SK-N-SH (cell line): Measurements from ENCODE around the gene ABHD3. TPM values are rescaled to one million over a fixed set of nuclear protein-coding genes. Genes with fewer than 3 reads are reported as not detected.

Experiments used
- CTCF ChIA-PET: fragments of 300-600, 350-600 bp; formaldehyde crosslinking; extraction: SDS; loops from one replicate; lab custom pipeline; 2021; lab: Yijun Ruan, JAX
- POLR2A ChIA-PET: fragments of 350-600 bp; sonication (Branson Sonifier 250); formaldehyde crosslinking; extraction: SDS; loops from one replicate; lab custom pipeline; 2020; ENCODE audit warnings: antibody characterized with exemption, inconsistent platforms; lab: Yijun Ruan, JAX
- DNase-seq: peaks from one replicate; pipeline ENCODE4 v3.0.0; 2012
- H2AFZ ChIP-seq: fragments of 200-600 bp; sonication (generic); 2 replicates; pipeline ENCODE4 v1.8.1; 2016; ENCODE audit warnings: antibody characterized with exemption, mild to moderate bottlenecking, low read depth
- H3F3A ChIP-seq: fragments of 200-600 bp; sonication (generic); replicated peaks from 2 replicates; pipeline ENCODE3; 2016; ENCODE audit warnings: antibody characterized with exemption, mild to moderate bottlenecking; ENCODE audit not compliant: insufficient read depth
- H3K27ac ChIP-seq, 2 experiments: fragments of 200-500 bp in 1 of 2; fragments of 200-600 bp in 1 of 2; sonication (Bioruptor generic) in 1 of 2; sonication (generic), shearing (Covaris generic) in 1 of 2; 2 replicates each; pipeline versions ENCODE4 v1.5.1 to v1.6.1; 2014 to 2016; ENCODE audit warnings: low read depth in 2 of 2, inconsistent platforms in 1 of 2, low read length in 1 of 2, mild to moderate bottlenecking in 1 of 2, mixed read lengths in 1 of 2
- H3K27me3 ChIP-seq: fragments of 200-600 bp; sonication (generic), shearing (Covaris generic); 2 replicates; pipeline ENCODE4 v1.6.1; 2016; ENCODE audit warnings: mixed run types; ENCODE audit not compliant: insufficient read depth
- H3K36me3 ChIP-seq, 2 experiments: fragments of 200-500 bp in 1 of 2; fragments of 200-600 bp in 1 of 2; sonication (Bioruptor generic) in 1 of 2; sonication (generic) in 1 of 2; replicated peaks in 1 of 2; 2 replicates each; pipeline versions ENCODE3 to v1.5.1; 2014 to 2016; ENCODE audit warnings: low read length in 1 of 2, mild to moderate bottlenecking in 1 of 2; ENCODE audit not compliant: insufficient read depth in 2 of 2, control insufficient read depth in 1 of 2
- H3K4me1 ChIP-seq, 2 experiments: fragments of 200-500 bp in 1 of 2; fragments of 200-600 bp in 1 of 2; sonication (Bioruptor generic) in 1 of 2; sonication (generic), shearing (Covaris generic) in 1 of 2; 2 replicates each; pipeline versions ENCODE4 v1.5.1 to v1.6.1; 2014 to 2016; ENCODE audit warnings: low read depth in 1 of 2, low read length in 1 of 2, mixed run types in 1 of 2; ENCODE audit not compliant: insufficient read depth in 2 of 2, control insufficient read depth in 1 of 2
- H3K4me2 ChIP-seq: fragments of 200-600 bp; sonication (generic), shearing (Covaris generic); 2 replicates; pipeline ENCODE4 v1.6.1; 2017; ENCODE audit warnings: mixed run types
- H3K4me3 ChIP-seq, 2 experiments: fragments of 200-500 bp in 1 of 2; fragments of 200-600 bp in 1 of 2; sonication (Bioruptor generic) in 1 of 2; sonication (generic), shearing (Covaris generic) in 1 of 2; 2 replicates each; pipeline versions ENCODE4 v1.5.1 to v1.8.1; 2014 to 2016; ENCODE audit warnings: low read depth in 2 of 2, inconsistent platforms in 1 of 2, low read length in 1 of 2, mild to moderate bottlenecking in 1 of 2, mixed read lengths in 1 of 2, moderate library complexity in 1 of 2
- H3K79me2 ChIP-seq: fragments of 200-600 bp; sonication (generic); 2 replicates; pipeline ENCODE4 v1.8.1; 2017; ENCODE audit warnings: mild to moderate bottlenecking; ENCODE audit not compliant: insufficient read depth
- H3K9ac ChIP-seq: fragments of 200-600 bp; sonication (generic); 2 replicates; pipeline ENCODE4 v1.6.1; 2017; ENCODE audit warnings: mixed run types
- H3K9me2 ChIP-seq: fragments of 200-600 bp; sonication (generic); 2 replicates; pipeline ENCODE4 v1.6.1; 2017; ENCODE audit warnings: mixed run types
- H3K9me3 ChIP-seq: fragments of 200-600 bp; sonication (generic); 2 replicates; pipeline ENCODE4 v1.6.1; 2017; ENCODE audit warnings: mixed run types, mild to moderate bottlenecking, moderate library complexity
- H4K20me1 ChIP-seq: fragments of 200-600 bp; sonication (generic); 2 replicates; pipeline ENCODE4 v1.6.1; 2017; ENCODE audit warnings: mild to moderate bottlenecking, mixed run types; ENCODE audit not compliant: insufficient read depth
- CHD2 ChIP-seq: fragments of 150-350 bp; IDR thresholded peaks from 2 replicates; pipeline ENCODE4 v1.6.1; 2018; ENCODE audit warnings: low read length; ENCODE audit not compliant: partially characterized antibody
- ELF1 ChIP-seq: IDR thresholded peaks from 2 replicates; pipeline ENCODE4 v1.4.0; 2012
- EZH2phosphoT487 ChIP-seq: fragments of 200-600 bp; sonication (generic); IDR thresholded peaks from 2 replicates; pipeline ENCODE4 v1.6.1; 2017; ENCODE audit warnings: low read depth, mixed run types, mild to moderate bottlenecking, antibody characterized with exemption, moderate library complexity, borderline replicate concordance
- FOSL2 ChIP-seq: IDR thresholded peaks from 2 replicates; pipeline ENCODE4 v1.4.0; 2012; ENCODE audit warnings: low read depth, mild to moderate bottlenecking, moderate library complexity, borderline replicate concordance
- FOXJ3 ChIP-seq: sonication (generic); formaldehyde crosslinking; IDR thresholded peaks from 2 replicates; pipeline ENCODE4 v1.5.1; 2020; ENCODE audit warnings: mild to moderate bottlenecking, missing genetic modification reagents
- FOXM1 ChIP-seq: IDR thresholded peaks from 2 replicates; pipeline ENCODE4 v1.4.0; 2012; ENCODE audit warnings: low read depth, mild to moderate bottlenecking
- GABPA ChIP-seq: IDR thresholded peaks from 2 replicates; pipeline ENCODE4 v1.4.0; 2012; ENCODE audit warnings: low read depth, mild to moderate bottlenecking
- GATA2 ChIP-seq: sonication (generic); formaldehyde crosslinking; IDR thresholded peaks from 2 replicates; pipeline ENCODE4 v1.5.0; 2020; ENCODE audit warnings: mild to moderate bottlenecking, missing genetic modification reagents
- JUND ChIP-seq: IDR thresholded peaks from 2 replicates; pipeline ENCODE4 v1.4.0; 2012
- MEF2A ChIP-seq: IDR thresholded peaks from 2 replicates; pipeline ENCODE4 v1.4.0; 2012; ENCODE audit warnings: low read depth, borderline replicate concordance
- MXI1 ChIP-seq: IDR thresholded peaks from 2 replicates; pipeline ENCODE4 v1.6.1; 2012; ENCODE audit warnings: mild to moderate bottlenecking, low read depth, low read length, improper control_type of control experiment
- NFIC ChIP-seq: IDR thresholded peaks from 2 replicates; pipeline ENCODE4 v1.4.0; 2012; ENCODE audit warnings: borderline replicate concordance
- NRF1 ChIP-seq: IDR thresholded peaks from 2 replicates; pipeline ENCODE4 v1.6.1; 2012; ENCODE audit warnings: low read depth, mild to moderate bottlenecking, low read length
- POLR2AphosphoS5 ChIP-seq: IDR thresholded peaks from 2 replicates; pipeline ENCODE4 v1.6.1; 2012; ENCODE audit warnings: low read depth, low read length
- RAD21 ChIP-seq: IDR thresholded peaks from 2 replicates; pipeline ENCODE4 v1.6.1; 2012; ENCODE audit warnings: mild to moderate bottlenecking, low read length
- RCOR1 ChIP-seq: fragments of 150-350 bp; IDR thresholded peaks from 2 replicates; pipeline ENCODE4 v1.6.1; 2017; ENCODE audit warnings: antibody characterized with exemption, low read length
- RXRA ChIP-seq: IDR thresholded peaks from 2 replicates; pipeline ENCODE4 v1.4.0; 2012; ENCODE audit warnings: low read depth, mild to moderate bottlenecking, borderline replicate concordance
- SMC3 ChIP-seq: IDR thresholded peaks from 2 replicates; pipeline ENCODE4 v1.6.1; 2012; ENCODE audit warnings: low read depth, low read length, improper control_type of control experiment
- TAF1 ChIP-seq: IDR thresholded peaks from 2 replicates; pipeline ENCODE4 v1.6.1; 2012; ENCODE audit warnings: low read depth, mild to moderate bottlenecking, low read length, moderate library complexity, borderline replicate concordance
- TCF12 ChIP-seq: IDR thresholded peaks from 2 replicates; pipeline ENCODE4 v1.4.0; 2012
- YY1 ChIP-seq: IDR thresholded peaks from 2 replicates; pipeline ENCODE4 v1.4.0; 2012; ENCODE audit warnings: low read depth, mild to moderate bottlenecking
- WGBS: methylation state at CpG from one replicate; pipeline ENCODE4 v1.1.6; 2017; ENCODE audit warnings: low lambda C conversion rate; 5-methylcytosine and 5-hydroxymethylcytosine counted together
- polyA plus RNA-seq, 3 experiments: library from polyadenylated mRNA; depleted of rRNA; stranded (reverse); fragments of >200 nt; gene quantifications; 2 replicates each; pipeline ENCODE4 v1.2.3, GENCODE V29; 2012
- TF ChIP-seq, protein P1 (sequence below): IDR thresholded peaks from 2 replicates; pipeline ENCODE4; 2012
- TF ChIP-seq, protein P2 (sequence below): fragments of 150-350 bp; IDR thresholded peaks from 2 replicates; pipeline ENCODE4 v1.6.1; 2017; ENCODE audit warnings: antibody characterized with exemption, low read length, low read depth, borderline replicate concordance
- TF ChIP-seq, protein P3 (sequence below): IDR thresholded peaks from 2 replicates; pipeline ENCODE4 v1.4.0; 2012; ENCODE audit warnings: low read depth
- TF ChIP-seq, protein P4 (sequence below): fragments of 150-350 bp; IDR thresholded peaks from 2 replicates; pipeline ENCODE4 v1.6.1; 2016; ENCODE audit warnings: mild to moderate bottlenecking, low read depth, low read length

The ABHD3 gene
- polyA plus RNA-seq, 1 of the 3 experiments (the other 2 are of a cell fraction), result 4.3 TPM

DNA sequence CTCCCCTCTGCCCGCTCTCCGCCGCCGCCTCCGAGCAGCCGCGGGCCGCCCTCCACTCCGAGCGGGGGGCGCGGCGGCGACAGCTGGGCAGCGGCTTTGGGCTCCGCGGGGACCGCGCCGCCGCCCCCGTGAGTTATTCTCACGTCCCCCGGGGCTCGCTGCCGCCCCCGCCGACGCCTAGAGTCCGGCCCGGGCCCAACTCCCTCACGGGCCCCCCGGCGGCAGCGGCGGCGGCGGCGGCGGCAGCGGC is 36.7 kb upstream of the ABHD3 start:
- H3K79me2 ChIP-seq, result peaks cover 47% of the 10 kb centered on the region
- 0% methylated on average over 2 of the region's 41 CpGs for WGBS
- H3K9me2 ChIP-seq, result no peaks in the 10 kb centered on the region
- peak overlapping the region; percentile 98 for H3K9ac ChIP-seq
- ChIA-PET POLR2A (interaction anchor here (0.9 to 3.2 kb wide), 2 partner anchors 37 to 141 kb away, joined by 3 to 17 read pairs; partner anchors contain the start of genes ABHD3 and ESCO1), CTCF (interaction anchor here (1.1 to 2.6 kb wide), 5 partner anchors 37 to 141 kb away, joined by 3 to 10 read pairs (median 3); partner anchors contain the start of genes ABHD3 and ESCO1)
- no peak for TF ChIP-seq FOXJ3 (CRISPR knock-in tag)
- TF ChIP-seq TCF12, result no peak
- TF ChIP-seq RXRA, result no peak
- TF ChIP-seq, protein P1, sequence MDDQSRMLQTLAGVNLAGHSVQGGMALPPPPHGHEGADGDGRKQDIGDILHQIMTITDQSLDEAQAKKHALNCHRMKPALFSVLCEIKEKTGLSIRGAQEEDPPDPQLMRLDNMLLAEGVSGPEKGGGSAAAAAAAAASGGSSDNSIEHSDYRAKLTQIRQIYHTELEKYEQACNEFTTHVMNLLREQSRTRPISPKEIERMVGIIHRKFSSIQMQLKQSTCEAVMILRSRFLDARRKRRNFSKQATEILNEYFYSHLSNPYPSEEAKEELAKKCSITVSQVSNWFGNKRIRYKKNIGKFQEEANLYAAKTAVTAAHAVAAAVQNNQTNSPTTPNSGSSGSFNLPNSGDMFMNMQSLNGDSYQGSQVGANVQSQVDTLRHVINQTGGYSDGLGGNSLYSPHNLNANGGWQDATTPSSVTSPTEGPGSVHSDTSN, result no peak
- no peak for TF ChIP-seq FOSL2
- TF ChIP-seq EZH2phosphoT487, result no peak
- TF ChIP-seq JUND, result no peak
- TF ChIP-seq RCOR1, result no peak
- TF ChIP-seq, protein P2, sequence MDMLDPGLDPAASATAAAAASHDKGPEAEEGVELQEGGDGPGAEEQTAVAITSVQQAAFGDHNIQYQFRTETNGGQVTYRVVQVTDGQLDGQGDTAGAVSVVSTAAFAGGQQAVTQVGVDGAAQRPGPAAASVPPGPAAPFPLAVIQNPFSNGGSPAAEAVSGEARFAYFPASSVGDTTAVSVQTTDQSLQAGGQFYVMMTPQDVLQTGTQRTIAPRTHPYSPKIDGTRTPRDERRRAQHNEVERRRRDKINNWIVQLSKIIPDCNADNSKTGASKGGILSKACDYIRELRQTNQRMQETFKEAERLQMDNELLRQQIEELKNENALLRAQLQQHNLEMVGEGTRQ, result no peak
- TF ChIP-seq ELF1, result no peak
- TF ChIP-seq FOXM1, result no peak
- no peak for TF ChIP-seq CHD2
- no peaks in the 10 kb centered on the region for H3K9me3 ChIP-seq
- H3K36me3 ChIP-seq, result peaks cover 0 to 4% of the 10 kb centered on the region in 2 experiments
- DNase-seq, result no peak
- peaks cover 3% of the 10 kb centered on the region in 2 experiments; a peak in 3 of 4 replicates for H3K4me1 ChIP-seq
- H2AFZ ChIP-seq, result peak overlapping the region; percentile 84
- H4K20me1 ChIP-seq, result peaks cover 37% of the 10 kb centered on the region
- no peaks in the 10 kb centered on the region for H3K27me3 ChIP-seq
- peak overlapping the region; percentile 57; the same call in 1 of the 2 replicates for H3K4me2 ChIP-seq
- H3K27ac ChIP-seq, result peak overlapping the region; percentile 98
- H3F3A ChIP-seq, result no peaks in the 10 kb centered on the region
- peak overlapping the region; percentile 89 to 95 for H3K4me3 ChIP-seq

DNA sequence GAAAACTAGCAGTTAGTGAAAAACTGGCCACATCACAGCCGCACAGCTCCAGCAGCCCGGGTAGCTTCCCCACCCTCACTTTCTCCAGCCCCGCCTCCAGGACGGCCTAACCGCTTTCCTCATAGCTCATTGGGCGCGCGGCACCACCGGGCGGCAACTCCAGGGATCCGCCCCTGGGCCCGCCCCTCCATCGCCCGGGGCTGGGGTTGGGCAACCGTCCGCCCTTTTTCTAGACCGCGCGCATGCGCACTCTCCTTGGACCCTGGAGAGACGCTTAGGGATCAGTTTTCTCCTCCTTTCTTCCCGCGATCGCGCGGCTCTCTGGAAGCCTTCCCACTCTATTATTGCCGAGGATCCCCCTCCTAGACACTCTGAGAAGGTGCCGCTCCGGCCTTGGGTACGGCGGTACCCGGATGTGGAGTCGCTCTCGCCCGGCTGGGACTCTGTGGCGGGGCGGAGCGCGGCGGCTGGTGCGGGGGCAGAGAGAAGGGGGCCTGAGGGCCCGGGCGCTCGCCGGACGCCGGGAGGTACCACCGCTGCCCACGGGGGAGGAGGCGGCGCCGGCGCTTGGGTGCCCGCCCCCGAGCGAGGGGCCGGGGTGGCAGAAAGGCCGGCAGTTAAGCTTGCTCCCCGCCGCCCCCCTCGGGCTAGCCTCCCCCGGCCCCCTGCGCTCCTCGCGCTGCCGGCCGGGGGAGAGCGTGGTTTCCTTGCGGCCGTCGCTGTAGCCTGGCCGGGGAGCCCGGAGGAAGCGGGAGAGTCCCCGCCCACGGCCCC is 36.2 kb upstream of the ABHD3 start, which contains the start of gene MIB1:
MIB1 (plus strand) TSS at position 255 of the 774 bp plus-strand sequence. CDS start 792 bp downstream, outside the sequence.
- Histone ChIP-seq H3K4me3 (peak within 1 kb of the TSS; percentile 89 to 95), H3K9me2 (no peaks in the 10 kb centered on the region), H4K20me1 (peaks cover 32% of the 10 kb centered on the region), H3K27ac (peak within 1 kb of the TSS; percentile 98), H3F3A (no peaks in the 10 kb centered on the region), H2AFZ (peak within 1 kb of the TSS; percentile 88), H3K4me1 (peaks cover 0 to 2% of the 10 kb centered on the region in 2 experiments; a peak in 2 of 4 replicates), H3K27me3 (no peaks in the 10 kb centered on the region), H3K9me3 (no peaks in the 10 kb centered on the region), H3K4me2 (peak within 1 kb of the TSS; percentile 95), H3K9ac (peak within 1 kb of the TSS; percentile 98), H3K79me2 (peaks cover 42% of the 10 kb centered on the region), H3K36me3 (peaks cover 0 to 4% of the 10 kb centered on the region in 2 experiments)
- CTCF ChIA-PET, result interaction anchor here (0.7 to 2.6 kb wide), 5 partner anchors 36 to 140 kb away, joined by 3 to 10 read pairs (median 3); partner anchors contain the start of genes ABHD3 and ESCO1
- peak; percentile 96 for DNase-seq
- TF ChIP-seq RAD21 (no peak), NFIC (peak; percentile 23; the same call in 1 of the 2 replicates), GABPA (no peak), JUND (no peak), YY1 (0 out of 2 replicates have a peak, but pooled peaks have one; percentile 37), GATA2 (CRISPR knock-in tag) (no peak), SMC3 (no peak), CHD2 (no peak), TAF1 (peak; percentile 62), MEF2A (no peak), MXI1 (no peak; the same call in none of the 2 replicates), NRF1 (peak; percentile 86), POLR2AphosphoS5 (peak; percentile 84; the same call in 1 of the 2 replicates), FOXJ3 (CRISPR knock-in tag) (no peak)
- TF ChIP-seq, protein P3, sequence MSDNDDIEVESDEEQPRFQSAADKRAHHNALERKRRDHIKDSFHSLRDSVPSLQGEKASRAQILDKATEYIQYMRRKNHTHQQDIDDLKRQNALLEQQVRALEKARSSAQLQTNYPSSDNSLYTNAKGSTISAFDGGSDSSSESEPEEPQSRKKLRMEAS, result peak; percentile 19; the same call in 1 of the 2 replicates
- TF ChIP-seq, protein P4, sequence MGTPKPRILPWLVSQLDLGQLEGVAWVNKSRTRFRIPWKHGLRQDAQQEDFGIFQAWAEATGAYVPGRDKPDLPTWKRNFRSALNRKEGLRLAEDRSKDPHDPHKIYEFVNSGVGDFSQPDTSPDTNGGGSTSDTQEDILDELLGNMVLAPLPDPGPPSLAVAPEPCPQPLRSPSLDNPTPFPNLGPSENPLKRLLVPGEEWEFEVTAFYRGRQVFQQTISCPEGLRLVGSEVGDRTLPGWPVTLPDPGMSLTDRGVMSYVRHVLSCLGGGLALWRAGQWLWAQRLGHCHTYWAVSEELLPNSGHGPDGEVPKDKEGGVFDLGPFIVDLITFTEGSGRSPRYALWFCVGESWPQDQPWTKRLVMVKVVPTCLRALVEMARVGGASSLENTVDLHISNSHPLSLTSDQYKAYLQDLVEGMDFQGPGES, result no peak
- POLR2A ChIA-PET, result interaction anchor here (0.6 to 3.2 kb wide), 5 partner anchors 36 to 140 kb away, joined by 3 to 17 read pairs (median 6); partner anchors contain the start of genes ABHD3, ESCO1 and SNRPD1
- WGBS, result under 1% methylated on average over 17 of the region's 76 CpGs
